ENCODE data around the gene ST6GALNAC3.
"Not testable (repeated sequence)": the region's sequence is repeated elsewhere in the genome, so short reads cannot be mapped to it uniquely, and the experiment has no call there.

Gene ST6GALNAC3

DNA sequence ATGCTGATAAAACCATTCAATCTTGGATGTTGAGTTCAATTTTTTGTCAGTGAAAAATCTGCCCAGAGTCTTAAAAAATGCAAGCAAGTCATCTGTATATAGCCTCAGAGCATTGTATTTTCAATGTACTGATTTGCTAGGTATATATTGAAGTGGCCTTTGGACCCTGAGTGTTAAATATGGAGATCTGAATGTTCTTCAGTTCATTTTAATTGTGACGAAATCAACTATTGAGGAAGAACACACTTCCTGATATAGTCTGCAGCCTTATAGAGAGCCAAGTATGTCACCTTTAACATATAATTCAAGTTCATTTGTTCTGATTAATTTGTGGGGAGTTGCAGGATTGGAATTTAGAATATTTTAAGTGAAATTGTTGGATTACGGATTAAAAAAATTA is 128.1 kb downstream of the ST6GALNAC3 start:
- no peak for DNase-seq

DNA sequence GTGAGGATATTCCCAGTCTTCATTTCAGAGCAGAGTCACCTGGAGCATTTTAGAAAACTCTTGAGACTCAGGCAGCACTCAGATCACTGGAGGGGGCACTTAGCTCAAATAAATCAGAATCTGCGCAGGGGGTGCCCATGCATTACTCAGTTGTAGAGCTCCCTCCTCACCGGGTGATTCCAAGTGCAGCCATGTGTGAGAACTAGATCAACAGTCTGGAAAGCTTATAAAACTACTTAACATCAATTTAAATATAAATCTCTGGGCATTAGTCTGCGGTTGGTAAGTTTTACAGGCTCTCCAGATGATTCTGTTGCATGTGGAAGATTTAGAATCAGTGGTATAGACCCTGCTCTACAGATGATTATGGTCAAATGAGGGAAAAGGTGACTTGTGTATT is 128.6 kb downstream of the ST6GALNAC3 start:
- DNase-seq: no peak

DNA sequence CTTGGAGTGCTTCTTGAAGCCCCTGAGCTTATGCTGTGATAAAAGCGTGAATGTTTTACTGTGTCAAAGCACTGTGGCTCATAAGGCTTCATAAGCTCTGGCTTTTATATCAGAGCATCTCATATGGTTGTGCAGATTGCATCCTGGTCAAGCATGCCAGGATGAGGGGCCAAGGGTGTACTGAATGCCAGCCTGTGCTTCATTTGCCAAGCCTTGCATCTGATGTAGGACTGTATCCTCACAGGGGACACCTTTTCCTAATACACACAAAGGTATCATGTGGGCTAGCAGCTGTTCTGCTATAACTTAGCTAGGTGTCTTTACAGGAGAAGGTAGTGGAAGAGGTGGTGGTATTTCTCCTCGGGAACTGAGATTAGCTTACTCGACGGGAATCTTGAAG is 134.7 kb downstream of the ST6GALNAC3 start:
- no peak for DNase-seq

DNA sequence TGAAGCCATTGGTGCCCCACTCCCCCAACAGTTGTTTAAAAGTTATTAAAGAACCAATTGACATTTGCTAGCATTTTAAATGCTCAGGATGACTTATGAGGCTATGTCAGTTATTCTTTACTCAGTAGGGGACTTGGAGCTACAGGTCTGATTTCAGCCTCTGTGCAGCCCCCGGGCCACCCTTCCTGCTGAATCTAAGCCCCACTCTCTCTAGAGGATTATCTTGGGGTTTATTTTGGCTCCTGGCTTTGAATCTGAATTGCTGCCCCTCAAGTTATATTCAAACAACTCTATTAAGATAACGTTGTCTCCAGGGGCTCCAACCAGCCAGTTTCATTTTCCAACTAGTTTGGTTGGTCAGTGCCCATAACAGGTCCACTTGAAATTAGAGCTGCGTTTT is 135.1 kb downstream of the ST6GALNAC3 start:
- no peak for DNase-seq

DNA sequence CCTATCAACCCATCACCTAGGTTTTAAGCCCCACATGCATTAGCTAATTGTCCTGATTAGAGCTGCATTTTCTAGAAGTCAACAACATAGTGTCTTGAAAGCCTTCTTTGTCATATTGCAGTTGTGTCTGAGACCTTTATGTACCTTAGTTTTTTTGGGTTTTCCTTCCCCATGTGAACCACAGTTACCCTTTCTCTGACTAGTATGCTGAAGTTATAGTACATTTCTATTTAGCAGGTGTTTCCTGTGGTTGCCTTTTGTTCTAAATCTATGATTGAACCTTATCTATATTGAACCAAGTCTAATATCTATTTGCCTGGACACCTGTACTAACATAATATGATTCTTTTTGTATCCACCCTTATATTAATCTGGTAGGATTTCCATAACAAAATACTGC is 135.6 kb downstream of the ST6GALNAC3 start:
- no peak for DNase-seq

DNA sequence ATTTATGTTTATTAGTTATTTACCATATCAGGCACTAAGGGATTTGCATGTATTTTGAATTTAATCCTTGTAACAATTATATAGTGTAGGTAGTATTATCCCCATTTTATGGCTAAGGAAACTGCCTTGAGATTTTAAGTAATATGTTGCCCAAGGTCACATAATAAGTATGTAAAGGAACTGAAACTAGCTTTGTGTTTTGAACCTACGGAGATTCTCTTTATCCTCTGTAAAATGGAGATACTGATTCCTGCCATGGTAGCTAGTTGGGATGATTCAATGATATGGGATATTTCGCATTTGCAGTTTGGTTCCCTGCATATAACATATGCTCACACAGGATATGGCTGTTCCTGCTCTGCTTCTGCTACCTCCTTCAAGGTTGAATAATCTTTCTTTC is 144.3 kb downstream of the ST6GALNAC3 start:
- no peak for DNase-seq

DNA sequence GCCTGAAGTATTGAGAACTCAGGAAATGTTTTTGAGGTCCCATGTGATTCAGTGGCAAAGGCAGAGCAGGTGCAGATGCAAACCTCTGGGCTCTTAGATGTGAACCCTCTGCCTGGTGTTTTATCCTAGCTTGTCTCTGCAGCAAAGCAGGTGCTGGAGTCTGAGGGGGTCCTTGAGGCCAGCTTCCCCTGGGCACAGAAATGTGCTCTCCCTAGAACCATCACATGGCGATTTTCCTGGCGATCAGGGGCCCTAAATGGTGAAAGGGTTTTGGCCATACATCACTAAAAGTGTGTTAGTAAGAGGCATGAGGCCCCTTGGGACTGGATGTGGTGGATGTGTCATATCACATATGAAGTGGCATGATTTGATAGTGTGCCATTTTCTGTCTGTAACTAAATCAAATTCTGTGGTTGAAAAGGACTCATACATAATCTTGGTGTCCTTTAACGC is 144.8 kb downstream of the ST6GALNAC3 start:
- DNase-seq: no peak

DNA sequence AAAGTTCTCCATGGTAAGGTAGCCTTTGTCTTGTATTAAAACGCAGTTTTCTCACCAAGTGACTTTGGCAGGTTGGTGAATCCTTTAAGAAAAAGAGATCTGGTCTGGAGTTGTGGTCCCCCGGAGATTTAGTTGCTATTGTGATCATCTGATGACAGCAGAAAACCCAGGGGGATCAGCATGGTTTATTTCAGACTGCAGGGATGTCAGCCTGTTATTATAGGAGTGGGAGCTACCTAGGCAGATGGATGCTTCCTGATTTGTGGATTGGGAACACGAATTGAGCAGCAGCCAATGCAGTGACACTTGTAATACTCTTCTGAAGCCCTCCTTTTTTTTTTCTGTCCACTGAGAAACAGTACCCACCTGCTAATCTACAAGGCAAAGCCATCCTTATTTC is 150.2 kb downstream of the ST6GALNAC3 start:
- DNase-seq: no peak

DNA sequence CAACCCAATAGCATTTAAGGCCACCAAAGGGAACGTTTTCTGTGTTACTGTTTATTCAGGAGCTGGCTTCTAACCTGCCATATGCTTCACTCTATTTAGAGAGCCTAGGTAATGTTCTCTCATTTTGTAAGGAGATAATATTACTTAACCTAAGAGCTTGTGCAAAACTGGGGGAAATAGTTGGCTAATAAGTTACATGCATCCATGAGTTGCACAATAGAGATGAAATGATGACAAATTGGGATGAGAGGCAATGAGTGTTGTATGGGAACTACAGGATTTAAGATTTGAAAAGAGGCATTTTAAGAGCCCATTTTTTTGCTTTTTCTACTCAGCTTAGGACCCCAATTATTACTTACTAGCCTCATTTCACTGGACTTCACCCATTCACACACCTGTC is 151.0 kb downstream of the ST6GALNAC3 start:
- DNase-seq: no peak

DNA sequence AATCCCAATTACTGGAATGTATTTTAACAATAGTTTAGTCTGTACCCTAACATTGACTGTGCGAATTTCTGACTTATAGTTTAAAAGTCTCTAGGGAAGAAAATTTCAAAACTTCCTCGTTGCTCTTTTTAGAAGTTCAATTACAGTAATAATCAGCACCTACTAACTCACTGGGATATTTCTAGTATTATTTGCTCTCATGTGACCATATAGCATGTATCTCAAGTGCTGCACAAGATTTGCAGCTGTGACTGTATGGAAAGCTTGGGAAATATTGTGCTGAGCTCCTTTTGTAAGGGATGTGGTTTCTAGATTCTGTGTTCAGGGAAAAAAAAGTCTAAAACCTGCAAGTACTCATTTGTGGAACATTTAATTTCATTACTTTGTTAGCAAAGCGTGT is 153.1 kb downstream of the ST6GALNAC3 start:
- DNase-seq: no peak

DNA sequence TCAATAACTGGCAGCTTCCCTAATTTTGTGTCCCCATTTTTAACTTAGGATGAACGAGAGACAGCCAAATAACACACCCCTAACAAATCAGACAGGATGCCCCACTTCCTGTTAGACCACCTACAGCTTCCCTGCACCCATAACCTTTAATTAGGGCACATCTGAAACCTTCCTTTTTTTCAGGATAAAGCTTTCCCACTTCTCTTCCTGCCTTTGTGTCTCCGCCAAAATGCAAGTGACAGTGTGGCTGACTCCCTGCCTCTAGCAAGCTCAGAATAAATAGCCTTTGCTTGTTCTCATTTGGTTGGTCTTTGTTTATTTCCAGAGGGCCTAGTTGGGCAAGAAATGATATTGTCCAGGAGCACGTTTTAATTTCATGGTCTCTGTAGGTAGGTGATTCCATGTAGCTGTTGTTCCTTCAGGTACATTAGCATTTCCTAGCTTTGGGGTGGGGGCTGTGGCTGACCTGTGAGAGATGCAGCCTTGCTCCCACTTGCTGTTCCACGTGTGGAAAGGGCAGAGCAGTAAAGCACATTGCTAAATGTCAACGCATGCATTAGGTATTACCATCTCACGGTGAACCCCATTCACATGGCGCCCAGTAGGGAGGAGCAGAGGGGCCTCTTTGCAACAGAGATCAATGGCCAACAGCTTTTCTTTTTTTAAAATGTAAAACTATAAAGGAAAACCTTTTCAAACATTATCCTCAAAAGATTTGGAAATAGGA is 154.9 kb downstream of the ST6GALNAC3 start:
- no peak for DNase-seq

DNA sequence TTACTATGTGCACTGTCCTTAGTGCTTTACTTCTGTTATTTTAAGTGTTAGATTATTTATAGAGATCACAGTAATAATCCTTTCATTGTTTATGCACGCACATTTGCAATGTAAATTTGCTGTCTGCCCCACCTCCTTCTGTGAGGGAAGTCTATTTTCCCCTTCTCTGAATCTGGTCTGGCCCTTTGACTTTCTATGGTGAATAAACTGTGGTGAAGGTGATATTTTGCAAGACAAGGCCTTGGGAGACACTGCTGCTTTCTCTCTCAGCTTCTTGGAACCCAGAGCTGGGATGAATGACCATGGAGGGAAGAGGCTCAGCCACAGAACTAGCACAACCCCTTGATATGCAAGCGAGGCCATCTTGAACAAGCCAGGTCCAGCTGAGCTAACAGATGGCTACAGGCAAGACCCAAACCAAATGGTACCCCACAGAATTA is 156.3 kb downstream of the ST6GALNAC3 start:
- DNase-seq: no peak

DNA sequence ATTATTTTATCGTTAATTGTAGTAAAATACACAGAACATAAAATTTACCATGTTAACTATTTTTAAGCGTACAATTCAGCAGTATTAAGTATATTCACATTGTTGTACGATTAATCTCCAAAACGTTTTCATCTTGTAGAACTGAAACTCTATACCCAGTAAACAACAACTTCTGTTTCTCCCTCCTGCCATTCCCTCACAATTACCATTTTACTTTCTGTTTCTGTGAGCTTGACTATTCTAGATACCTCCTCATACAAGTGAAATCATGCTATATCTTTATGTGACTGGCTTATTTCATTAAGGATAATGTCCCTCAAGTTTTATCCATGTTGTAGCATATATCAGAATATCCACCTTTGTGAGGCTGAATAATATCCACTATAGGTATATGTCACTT is 156.8 kb downstream of the ST6GALNAC3 start:
- DNase-seq: no peak

DNA sequence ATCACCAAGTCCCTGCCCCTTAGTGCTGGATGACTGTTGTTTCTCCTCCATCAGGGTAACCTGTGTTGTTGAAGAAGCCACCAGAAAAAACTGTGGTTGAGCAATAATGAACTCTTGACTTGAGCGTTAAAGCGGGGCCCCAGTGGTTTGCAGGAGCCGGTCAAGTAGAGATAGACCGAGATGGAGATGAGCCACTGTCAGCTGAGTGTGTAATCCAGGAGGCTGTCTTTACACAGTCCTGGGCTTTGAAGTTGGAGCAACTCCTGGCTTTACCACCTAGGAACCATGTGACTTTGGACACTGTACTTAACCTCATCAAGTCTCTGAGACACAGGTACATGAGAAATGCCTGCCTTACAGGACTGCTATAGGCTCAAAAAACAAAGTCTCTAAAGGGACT is 158.1 kb downstream of the ST6GALNAC3 start:
- no peak for DNase-seq

DNA sequence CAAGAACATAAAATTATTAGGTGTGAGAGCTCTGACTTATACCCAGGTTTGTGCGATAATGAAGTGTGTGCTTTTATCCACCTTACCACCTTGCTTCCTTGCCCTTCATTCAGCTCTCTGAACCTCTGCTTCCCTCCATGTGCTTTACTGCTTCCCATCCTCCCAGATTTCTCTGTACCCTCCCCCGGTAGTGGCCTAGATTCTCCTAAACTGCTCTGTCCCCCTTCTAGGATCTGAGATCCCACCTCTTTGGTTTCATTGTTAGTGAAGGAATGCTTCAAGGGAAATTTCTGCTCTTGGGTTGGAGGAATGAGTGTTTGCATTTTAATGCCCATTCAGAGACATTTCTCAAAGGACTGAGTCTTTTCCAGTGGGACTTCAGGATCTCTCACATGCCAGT is 159.5 kb downstream of the ST6GALNAC3 start:
- DNase-seq: no peak

DNA sequence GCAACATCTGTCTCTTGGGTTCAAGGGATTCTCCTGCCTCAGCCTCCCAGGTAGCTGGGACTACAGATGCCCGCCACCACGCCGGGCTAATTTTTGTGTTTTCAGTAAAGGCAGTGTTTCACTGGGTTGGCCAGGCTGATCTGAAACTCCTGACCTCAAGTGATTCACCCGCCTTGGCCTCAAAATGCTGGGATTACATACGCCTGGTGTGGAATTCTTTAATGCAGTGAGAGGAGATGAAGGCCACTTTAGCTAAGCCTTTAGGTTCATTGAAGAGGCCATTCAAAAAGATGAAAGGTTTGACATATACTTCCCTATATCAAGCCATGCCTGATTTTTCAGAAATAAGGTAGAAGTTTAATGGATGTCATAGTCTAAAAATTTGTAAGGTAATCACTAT is 162.7 kb downstream of the ST6GALNAC3 start:
- DNase-seq: no peak

DNA sequence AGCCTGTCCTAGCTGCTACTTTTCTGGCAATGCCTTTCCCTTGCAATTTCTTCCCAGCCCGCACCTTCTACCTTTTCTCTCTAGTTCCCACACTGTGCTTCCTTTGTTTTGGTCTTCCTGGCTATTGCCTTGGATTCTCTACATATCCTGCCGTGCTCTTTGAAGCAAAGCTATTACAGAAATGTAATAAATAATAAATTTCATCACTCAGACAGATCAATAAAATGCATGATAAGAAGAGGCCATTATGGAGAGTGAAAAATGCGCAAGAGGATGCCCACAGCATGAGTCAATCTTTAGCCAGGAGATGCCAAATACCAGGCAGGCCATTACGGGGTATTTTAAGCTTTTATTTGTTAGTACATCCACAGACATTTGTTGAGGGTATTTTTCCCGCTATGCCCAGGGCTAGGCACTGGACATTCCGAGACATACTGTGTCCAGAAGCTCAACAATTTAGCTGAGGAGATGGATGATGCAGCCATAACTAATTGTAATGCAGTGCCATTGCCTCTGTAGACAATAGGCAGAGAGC is 163.6 kb downstream of the ST6GALNAC3 start:
- no peak for DNase-seq

DNA sequence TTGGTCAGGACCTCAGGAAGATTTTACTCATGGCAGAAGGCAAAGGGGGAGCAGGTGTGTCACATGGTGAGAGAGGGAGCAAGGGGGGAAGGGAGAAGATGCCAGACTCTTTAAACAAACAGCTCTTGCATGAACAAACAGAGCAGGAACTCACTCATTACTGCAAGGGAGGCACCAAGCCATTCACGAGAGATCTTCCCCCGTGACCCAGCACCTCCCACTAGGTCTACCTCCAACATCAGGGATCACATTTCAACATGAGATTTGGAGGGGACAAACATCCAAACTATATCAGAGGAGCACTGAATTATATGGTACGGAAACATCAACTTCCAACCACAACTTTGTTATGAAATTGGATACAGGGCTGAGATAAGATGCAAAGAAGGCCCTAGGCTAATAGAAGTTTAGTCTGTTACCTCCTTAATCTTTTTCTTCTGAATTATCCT is 164.9 kb downstream of the ST6GALNAC3 start:
- no peak for DNase-seq

DNA sequence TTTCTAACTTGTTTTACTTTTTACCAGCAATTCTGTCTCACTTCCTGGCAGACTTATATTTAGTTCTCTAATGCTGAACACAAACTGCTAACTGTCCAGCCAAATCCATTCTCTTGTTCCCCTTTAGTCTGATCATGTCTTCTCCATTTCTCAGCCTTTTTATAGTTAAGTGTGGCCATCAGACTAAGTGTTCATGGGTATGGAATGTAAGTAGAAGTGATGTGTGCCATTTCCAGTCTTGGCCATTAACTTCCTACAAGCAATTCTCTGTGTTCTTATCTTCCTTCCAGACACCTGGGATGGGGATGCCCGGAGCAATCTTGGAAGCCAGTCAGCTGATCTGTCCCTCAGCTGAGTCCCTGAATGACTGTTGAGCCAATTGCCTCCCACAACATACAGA is 165.8 kb downstream of the ST6GALNAC3 start:
- DNase-seq: no peak

DNA sequence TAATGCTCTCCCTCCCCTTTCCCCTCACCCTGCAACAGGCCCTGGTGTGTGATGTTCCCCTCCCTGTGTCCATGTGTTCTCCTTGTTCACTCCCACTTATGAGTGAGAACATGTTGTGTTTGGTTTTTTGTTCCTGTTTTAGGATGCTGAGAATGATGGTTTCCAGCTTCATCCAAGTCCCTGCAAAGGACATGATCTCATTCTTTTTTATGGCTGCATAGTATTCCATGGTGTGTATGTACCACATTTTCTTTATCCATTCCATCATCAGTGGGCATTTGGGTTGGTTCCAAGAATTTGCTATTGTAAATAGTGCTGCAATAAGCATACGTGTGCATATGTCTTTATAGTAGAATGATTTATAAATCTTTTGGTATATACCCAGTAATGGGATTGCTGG is 168.0 kb downstream of the ST6GALNAC3 start:
- not testable (repeated sequence) for DNase-seq

DNA sequence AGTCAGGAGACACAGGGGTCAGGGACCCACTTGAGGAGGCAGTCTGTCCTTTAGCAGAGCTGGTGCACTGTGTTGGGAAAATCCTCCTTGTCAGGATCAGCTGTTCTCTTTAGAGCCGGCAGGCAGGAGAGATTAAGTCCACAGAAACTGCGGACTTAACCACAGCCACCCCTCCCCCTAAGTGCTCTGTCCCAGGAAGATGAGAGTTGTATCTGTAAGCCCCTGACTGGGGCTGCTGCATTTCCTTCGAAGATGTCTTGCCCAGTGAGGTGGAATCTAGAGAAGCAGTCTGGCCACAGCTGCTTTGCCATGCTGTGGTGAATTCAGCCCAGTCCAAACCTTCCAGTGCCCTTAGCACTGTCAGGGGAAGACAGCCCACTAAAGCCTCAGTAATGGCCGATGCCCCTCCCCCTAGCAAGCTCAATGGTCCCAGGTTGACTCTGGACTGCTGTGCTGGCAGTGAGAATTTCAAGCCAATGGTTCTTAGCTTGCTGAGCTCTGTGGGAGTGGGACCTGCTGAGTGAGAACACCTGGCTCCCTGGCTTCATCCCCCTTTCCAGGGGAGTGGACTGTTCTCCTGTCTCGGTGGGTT is 172.8 kb downstream of the ST6GALNAC3 start:
- no peak for DNase-seq

DNA sequence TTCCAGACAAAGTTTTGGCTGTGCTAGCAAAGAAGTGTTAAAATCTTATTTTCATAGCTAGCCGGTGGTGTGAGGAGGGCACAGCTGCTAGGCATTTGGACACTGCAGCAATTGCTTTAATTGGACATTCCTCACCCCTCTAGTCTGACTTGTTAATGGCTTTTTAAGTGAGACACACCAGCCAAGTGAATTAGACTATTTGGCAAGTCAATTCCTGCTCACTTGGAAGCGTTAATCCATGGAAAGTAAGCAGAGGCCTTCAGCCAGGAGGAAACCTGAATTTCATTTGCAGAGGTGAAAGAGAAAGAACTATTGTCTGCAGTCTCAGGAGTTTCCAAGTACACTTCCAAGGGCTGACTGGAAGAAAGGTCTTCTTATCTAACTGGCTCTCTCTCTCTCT is 175.7 kb downstream of the ST6GALNAC3 start:
- DNase-seq: no peak

DNA sequence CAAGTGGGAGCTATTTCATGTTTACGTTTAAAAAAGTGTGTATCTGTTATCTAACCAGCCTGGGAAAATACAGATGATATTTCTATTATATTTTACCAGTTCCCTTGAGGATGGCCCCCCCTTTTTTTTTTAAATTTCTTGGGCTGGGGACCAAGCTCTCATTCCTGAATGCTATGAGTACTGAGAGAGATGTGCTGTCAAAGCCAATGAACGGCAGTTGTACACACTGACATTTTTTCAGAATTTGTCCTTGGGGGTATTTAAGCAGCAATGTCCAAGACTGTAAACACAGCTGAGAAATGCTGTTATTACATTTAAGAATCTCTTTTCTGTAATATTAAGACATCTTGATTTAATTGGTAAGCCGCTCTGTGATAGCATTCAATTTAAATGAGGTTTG is 177.9 kb downstream of the ST6GALNAC3 start:
- no peak for DNase-seq

Measured in NCI-H1417 treated with DMSO at 0.1 percent for 48 hours (cell line).